PC-3 (cell line): Measurements from ENCODE around the gene PPP4R1.

Experiments used
- EZH2 ChIP-seq: fragments of 300-600 bp; sonication (generic); IDR thresholded peaks from one replicate; pipeline ENCODE4 v1.6.1; 2017; ENCODE audit warnings: antibody characterized with exemption, mild to moderate bottlenecking, low read length; ENCODE audit not compliant: unreplicated experiment
- TF ChIP-seq, protein P1 (sequence below): fragments of 300-600 bp; sonication (generic); conservative IDR thresholded peaks from 2 replicates; pipeline ENCODE4 v1.5.1; 2017; ENCODE audit warnings: antibody characterized with exemption, low read depth, mild to moderate bottlenecking, low read length

- TF ChIP-seq, protein P1, sequence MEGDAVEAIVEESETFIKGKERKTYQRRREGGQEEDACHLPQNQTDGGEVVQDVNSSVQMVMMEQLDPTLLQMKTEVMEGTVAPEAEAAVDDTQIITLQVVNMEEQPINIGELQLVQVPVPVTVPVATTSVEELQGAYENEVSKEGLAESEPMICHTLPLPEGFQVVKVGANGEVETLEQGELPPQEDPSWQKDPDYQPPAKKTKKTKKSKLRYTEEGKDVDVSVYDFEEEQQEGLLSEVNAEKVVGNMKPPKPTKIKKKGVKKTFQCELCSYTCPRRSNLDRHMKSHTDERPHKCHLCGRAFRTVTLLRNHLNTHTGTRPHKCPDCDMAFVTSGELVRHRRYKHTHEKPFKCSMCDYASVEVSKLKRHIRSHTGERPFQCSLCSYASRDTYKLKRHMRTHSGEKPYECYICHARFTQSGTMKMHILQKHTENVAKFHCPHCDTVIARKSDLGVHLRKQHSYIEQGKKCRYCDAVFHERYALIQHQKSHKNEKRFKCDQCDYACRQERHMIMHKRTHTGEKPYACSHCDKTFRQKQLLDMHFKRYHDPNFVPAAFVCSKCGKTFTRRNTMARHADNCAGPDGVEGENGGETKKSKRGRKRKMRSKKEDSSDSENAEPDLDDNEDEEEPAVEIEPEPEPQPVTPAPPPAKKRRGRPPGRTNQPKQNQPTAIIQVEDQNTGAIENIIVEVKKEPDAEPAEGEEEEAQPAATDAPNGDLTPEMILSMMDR = no peak
- no peak for TF ChIP-seq EZH2
Observed at GRCh38 chr18:9663377-9663776, 49.0 kb upstream of the PPP4R1 start.
